Adipose tissue (tissue), 3 donors: ENCODE results near the gene SLC25A10. TPM values are rescaled to one million over a fixed set of nuclear protein-coding genes. Genes with fewer than 3 reads are reported as not detected.

Source experiments
- H3K27ac ChIP-seq: one replicate; pipeline ENCODE4 v1.5.1; 2013; ENCODE audit warnings: low read depth, low read length
- WGBS, 3 donors: extraction: QIAGEN DNeasy Blood & Tissue Kit; methylation state at CpG; one replicate each; pipeline ENCODE4 v1.1.7; 2013; 5-methylcytosine and 5-hydroxymethylcytosine counted together
- polyA plus RNA-seq, 3 donors: library from polyadenylated mRNA; stranded (reverse); fragments of 200-250 nt; gene quantifications; one replicate each; pipeline ENCODE4 v1.2.3, GENCODE V29; 2013
- donor health status: healthy with polysubstance abuse.
- donor health status: Bipolar disorder and iron deficiency.
- donor health status: healthy.

Gene SLC25A10
- polyA plus RNA-seq, 3 donors: 18.7 to 61.4 (median 43.2) TPM

- H3K27ac ChIP-seq: peak within 1 kb of the TSS; percentile 48
- 0% methylated on average over 91 to 102 of the region's 102 CpGs for WGBS, 3 donors
Observed at GRCh38 chr17:81702934-81703746, 8.9 kb upstream of the SLC25A10 start, which contains the start of gene MRPL12. Gene MRPL12 (plus strand): TSS chr17:81703367. CDS start chr17:81703502, 135 bp downstream.

- 22 to 37% (median 32%) methylated on average over 25 to 27 of the region's 27 CpGs for WGBS, 3 donors
- H3K27ac ChIP-seq: no peak overlapping the region
Observed at GRCh38 chr17:81703747-81704654, 8.1 kb upstream of the SLC25A10 start.

GRCh38 chr17:81705518-81706231 is 6.4 kb upstream of the SLC25A10 start:
- WGBS, 3 donors: 92 to 95% (median 94%) methylated on average over 30 of the region's 30 CpGs
- H3K27ac ChIP-seq: no peak overlapping the region

- H3K27ac ChIP-seq: no peak overlapping the region
- WGBS, 3 donors: 91 to 95% (median 94%) methylated on average over 17 of the region's 17 CpGs
Observed at GRCh38 chr17:81706232-81706611, 5.9 kb upstream of the SLC25A10 start.

GRCh38 chr17:81706757-81707624 is 5.1 kb upstream of the SLC25A10 start:
- H3K27ac ChIP-seq: no peak overlapping the region
- 91 to 93% (median 92%) methylated on average over 54 of the region's 54 CpGs for WGBS, 3 donors

GRCh38 chr17:81707725-81708646 is 4.1 kb upstream of the SLC25A10 start:
- WGBS, 3 donors: 80 to 87% (median 85%) methylated on average over 25 of the region's 25 CpGs
- H3K27ac ChIP-seq: no peak overlapping the region

- no peak overlapping the region for H3K27ac ChIP-seq
- WGBS, 3 donors: 79 to 90% (median 88%) methylated on average over 15 to 17 of the region's 17 CpGs
Observed at GRCh38 chr17:81708739-81709185, 3.3 kb upstream of the SLC25A10 start.

- H3K27ac ChIP-seq: no peak overlapping the region
- 10 to 31% (median 10%) methylated on average over 29 of the region's 29 CpGs for WGBS, 3 donors
Observed at GRCh38 chr17:81710514-81711308, 1.4 kb upstream of the SLC25A10 start.

GRCh38 chr17:81712468-81713003 is 452 bp downstream of the SLC25A10 start:
- 1 to 4% (median 3%) methylated on average over 37 to 41 of the region's 41 CpGs for WGBS, 3 donors
- H3K27ac ChIP-seq: no peak overlapping the region

- 14 to 49% (median 40%) methylated on average over 18 of the region's 18 CpGs for WGBS, 3 donors
- H3K27ac ChIP-seq: no peak overlapping the region
Observed at GRCh38 chr17:81713004-81713555, 996 bp downstream of the SLC25A10 start.

GRCh38 chr17:81713556-81714411 is 1.7 kb downstream of the SLC25A10 start:
- 30 to 69% (median 60%) methylated on average over 35 to 36 of the region's 36 CpGs for WGBS, 3 donors
- no peak overlapping the region for H3K27ac ChIP-seq

- H3K27ac ChIP-seq: no peak overlapping the region
- 88 to 96% (median 94%) methylated on average over 39 of the region's 39 CpGs for WGBS, 3 donors
Observed at GRCh38 chr17:81714412-81715106, 2.5 kb downstream of the SLC25A10 start.

- no peak overlapping the region for H3K27ac ChIP-seq
- 88 to 94% (median 90%) methylated on average over 32 of the region's 32 CpGs for WGBS, 3 donors
Observed at GRCh38 chr17:81715107-81715871, 3.2 kb downstream of the SLC25A10 start.
